Activated gamma-delta T cell (primary cell): ENCODE measurements around the gene KRTAP9-9.
"Not testable (repeated sequence)": the region's sequence is repeated elsewhere in the genome, so short reads cannot be mapped to it uniquely, and the experiment has no call there.

Source experiments
- DNase-seq: peaks from one replicate; lab custom pipeline; 2025; lab: John Stamatoyannopoulos, UW

KRTAP9-9 gene

GRCh38 chr17:41265078-41265477, 9.9 kb downstream of the KRTAP9-9 start, which contains the start of gene KRTAP9-6:
Gene KRTAP9-6 (plus strand): TSS chr17:41265378. CDS start chr17:41265378, 0 bp downstream.
- DNase-seq, result no peak

GRCh38 chr17:41267711-41268110, 12.5 kb downstream of the KRTAP9-9 start:
- no peak for DNase-seq

- DNase-seq, result not testable (repeated sequence)
These were observed 16.1 kb downstream of the KRTAP9-9 start for GRCh38 chr17:41271323-41271722.

GRCh38 chr17:41271858-41272257, 16.7 kb downstream of the KRTAP9-9 start:
- DNase-seq, result no peak

- not testable (repeated sequence) for DNase-seq
These were observed 20.5 kb downstream of the KRTAP9-9 start, which contains the start of gene KRTAP9-7 for GRCh38 chr17:41275648-41276190. Gene KRTAP9-7 (plus strand): TSS chr17:41275698. CDS start chr17:41275698, 0 bp downstream.

- no peak for DNase-seq
These were observed 23.2 kb downstream of the KRTAP9-9 start for GRCh38 chr17:41278176-41278955.

GRCh38 chr17:41284043-41284442, 28.9 kb downstream of the KRTAP9-9 start:
- no peak for DNase-seq

GRCh38 chr17:41284546-41284945, 29.4 kb downstream of the KRTAP9-9 start:
- DNase-seq, result no peak

GRCh38 chr17:41287050-41287449, 31.9 kb downstream of the KRTAP9-9 start:
- no peak for DNase-seq

- DNase-seq, result no peak
These were observed 38.8 kb downstream of the KRTAP9-9 start for GRCh38 chr17:41294016-41294415.

- no peak for DNase-seq
These were observed 41.7 kb downstream of the KRTAP9-9 start for GRCh38 chr17:41296846-41297245.

GRCh38 chr17:41298458-41299135, 43.4 kb downstream of the KRTAP9-9 start:
- DNase-seq, result no peak

- no peak for DNase-seq
These were observed 46.1 kb downstream of the KRTAP9-9 start for GRCh38 chr17:41301204-41301790.

GRCh38 chr17:41301916-41302901, 47.0 kb downstream of the KRTAP9-9 start, which contains the start of gene KRTAP29-1:
Gene KRTAP29-1 (minus strand): TSS chr17:41302851. CDS start chr17:41302851, 0 bp downstream.
- no peak for DNase-seq

- DNase-seq, result no peak
These were observed 47.8 kb downstream of the KRTAP9-9 start for GRCh38 chr17:41302981-41303380.

GRCh38 chr17:41304091-41304490, 48.9 kb downstream of the KRTAP9-9 start:
- no peak for DNase-seq
